PC-9 (cell line): ENCODE results near the gene IKZF5.

ENCODE experiments used
- EZH2 ChIP-seq: fragments of 200-600 bp; sonication (generic); IDR thresholded peaks from 2 replicates; pipeline ENCODE4 v1.8.0; 2017; ENCODE audit warnings: antibody characterized with exemption, low read depth
- TF ChIP-seq, protein P1 (sequence below): fragments of 200-600 bp; sonication (generic); conservative IDR thresholded peaks from 2 replicates; pipeline ENCODE4 v1.6.1; 2017; ENCODE audit warnings: mixed run types, antibody characterized with exemption, mild to moderate bottlenecking, moderate library complexity

DNA sequence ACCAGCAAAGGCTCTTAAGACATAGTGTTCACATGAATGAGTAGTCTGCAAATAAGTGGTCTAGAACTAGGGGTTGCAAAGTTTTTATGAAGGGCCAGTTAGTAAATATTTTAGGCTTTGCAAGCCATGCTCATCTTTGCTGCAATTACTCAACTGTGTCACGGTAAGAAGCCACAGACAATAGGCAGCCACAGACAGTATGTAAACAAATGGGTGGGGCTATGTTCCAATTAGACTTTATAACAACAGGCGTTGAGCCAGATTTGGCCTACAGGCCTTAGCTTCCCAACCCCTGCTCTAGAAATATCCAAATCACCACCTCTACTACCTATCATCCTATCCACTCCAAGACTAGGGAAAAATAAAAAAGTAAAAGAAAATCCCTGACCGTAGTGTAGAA is 9.2 kb downstream of the IKZF5 start:
- TF ChIP-seq, protein P1, sequence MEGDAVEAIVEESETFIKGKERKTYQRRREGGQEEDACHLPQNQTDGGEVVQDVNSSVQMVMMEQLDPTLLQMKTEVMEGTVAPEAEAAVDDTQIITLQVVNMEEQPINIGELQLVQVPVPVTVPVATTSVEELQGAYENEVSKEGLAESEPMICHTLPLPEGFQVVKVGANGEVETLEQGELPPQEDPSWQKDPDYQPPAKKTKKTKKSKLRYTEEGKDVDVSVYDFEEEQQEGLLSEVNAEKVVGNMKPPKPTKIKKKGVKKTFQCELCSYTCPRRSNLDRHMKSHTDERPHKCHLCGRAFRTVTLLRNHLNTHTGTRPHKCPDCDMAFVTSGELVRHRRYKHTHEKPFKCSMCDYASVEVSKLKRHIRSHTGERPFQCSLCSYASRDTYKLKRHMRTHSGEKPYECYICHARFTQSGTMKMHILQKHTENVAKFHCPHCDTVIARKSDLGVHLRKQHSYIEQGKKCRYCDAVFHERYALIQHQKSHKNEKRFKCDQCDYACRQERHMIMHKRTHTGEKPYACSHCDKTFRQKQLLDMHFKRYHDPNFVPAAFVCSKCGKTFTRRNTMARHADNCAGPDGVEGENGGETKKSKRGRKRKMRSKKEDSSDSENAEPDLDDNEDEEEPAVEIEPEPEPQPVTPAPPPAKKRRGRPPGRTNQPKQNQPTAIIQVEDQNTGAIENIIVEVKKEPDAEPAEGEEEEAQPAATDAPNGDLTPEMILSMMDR = no peak
- no peak for TF ChIP-seq EZH2
